ENCODE measurements around the gene COPZ2. TPM values are rescaled to one million over a fixed set of nuclear protein-coding genes. Genes with fewer than 3 reads are reported as not detected.

COPZ2 gene
- total and polyA plus RNA-seq, 2 donors (not counting 1 experiment from before 2014, with no cell fraction given): 1.0 to 2.3 TPM

GRCh38 chr17:47983492-47984223, 53.9 kb downstream of the COPZ2 start:
- no peak overlapping the region for H3K4me3 Mint-ChIP-seq
- DNase-seq: no peak
- Histone ChIP-seq H3K4me2 (replicated peaks; ENCODE audit: low read depth, low read length, poor library complexity, severe bottlenecking) (no peak overlapping the region), H3K27ac (ENCODE audit: low read length in 2 of 2) (no peak overlapping the region), H3K27me3 (replicated peaks in 1 of 4; ENCODE audit: control extremely low read depth in 1 of 4, control insufficient read depth in 3 of 4, insufficient read depth in 4 of 4, low read length in 3 of 4) (no peaks in the 10 kb centered on the region), H3K4me3 (ENCODE audit: control extremely low read depth in 1 of 5, extremely low read depth in 1 of 5, insufficient read depth in 1 of 5, low read depth in 2 of 5, low read length in 4 of 5) (no peak overlapping the region), H4K20me1 (ENCODE audit: control insufficient read depth, insufficient read depth, low read length, poor library complexity, severe bottlenecking) (no peaks in the 10 kb centered on the region), H3K36me3 (replicated peaks in 1 of 2; ENCODE audit: control extremely low read depth in 1 of 2, control insufficient read depth in 1 of 2, extremely low read depth in 1 of 2, insufficient read depth in 2 of 2, low read length in 1 of 2) (peaks cover 2 to 47% of the 10 kb centered on the region in 2 experiments), H3K9me3 (ENCODE audit: control extremely low read depth in 1 of 3, control insufficient read depth in 2 of 3, insufficient read depth in 1 of 3, low read length in 2 of 3) (no peaks in the 10 kb centered on the region), H3K4me1 (ENCODE audit: control insufficient read depth in 2 of 2, insufficient read depth in 2 of 2, low read length in 2 of 2) (no peaks in the 10 kb centered on the region), H2AFZ (ENCODE audit: insufficient read depth, low read depth, low read length, poor library complexity, severe bottlenecking) (no peak overlapping the region), H3K9ac (ENCODE audit: low read length) (no peak overlapping the region), H3K79me2 (ENCODE audit: control insufficient read depth, insufficient read depth, low read length) (no peaks in the 10 kb centered on the region)
- no peak for ATAC-seq (ENCODE audit: low read depth)
- ChIA-PET CTCF (interaction anchor here (0.8 kb wide), 1 partner anchor 94 kb away, joined by 3 read pairs; no protein-coding TSS in a partner anchor), POLR2A (no interaction called here)
- no peaks in the 10 kb centered on the region for H3K4me1 Mint-ChIP-seq
- TF ChIP-seq, protein P1, sequence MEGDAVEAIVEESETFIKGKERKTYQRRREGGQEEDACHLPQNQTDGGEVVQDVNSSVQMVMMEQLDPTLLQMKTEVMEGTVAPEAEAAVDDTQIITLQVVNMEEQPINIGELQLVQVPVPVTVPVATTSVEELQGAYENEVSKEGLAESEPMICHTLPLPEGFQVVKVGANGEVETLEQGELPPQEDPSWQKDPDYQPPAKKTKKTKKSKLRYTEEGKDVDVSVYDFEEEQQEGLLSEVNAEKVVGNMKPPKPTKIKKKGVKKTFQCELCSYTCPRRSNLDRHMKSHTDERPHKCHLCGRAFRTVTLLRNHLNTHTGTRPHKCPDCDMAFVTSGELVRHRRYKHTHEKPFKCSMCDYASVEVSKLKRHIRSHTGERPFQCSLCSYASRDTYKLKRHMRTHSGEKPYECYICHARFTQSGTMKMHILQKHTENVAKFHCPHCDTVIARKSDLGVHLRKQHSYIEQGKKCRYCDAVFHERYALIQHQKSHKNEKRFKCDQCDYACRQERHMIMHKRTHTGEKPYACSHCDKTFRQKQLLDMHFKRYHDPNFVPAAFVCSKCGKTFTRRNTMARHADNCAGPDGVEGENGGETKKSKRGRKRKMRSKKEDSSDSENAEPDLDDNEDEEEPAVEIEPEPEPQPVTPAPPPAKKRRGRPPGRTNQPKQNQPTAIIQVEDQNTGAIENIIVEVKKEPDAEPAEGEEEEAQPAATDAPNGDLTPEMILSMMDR (IDR thresholded peaks at IDR 0.05): no peak
- TF ChIP-seq EZH2 (IDR thresholded peaks at IDR 0.05; ENCODE audit: borderline replicate concordance, insufficient read depth, low read depth, low read length, poor library complexity, severe bottlenecking): no peak
- intact Hi-C loops (cut with micrococcal nuclease): no loop called here
- 89% methylated on average over 7 of the region's 11 CpGs for whole genome bisulfite sequencing (ENCODE audit: insufficient coverage)
- H3K27ac Mint-ChIP-seq: no peak overlapping the region
- H3K9me3 Mint-ChIP-seq (ENCODE audit: insufficient read depth): no peaks in the 10 kb centered on the region
- no peaks in the 10 kb centered on the region for H3K27me3 Mint-ChIP-seq

GRCh38 chr17:47982645-47983390, 54.8 kb downstream of the COPZ2 start:
- no peaks in the 10 kb centered on the region for H4K20me1 ChIP-seq (ENCODE audit: control insufficient read depth, insufficient read depth, low read length, poor library complexity, severe bottlenecking)
- no peak for TF ChIP-seq EZH2 (IDR thresholded peaks at IDR 0.05; ENCODE audit: borderline replicate concordance, insufficient read depth, low read depth, low read length, poor library complexity, severe bottlenecking)
- no peak overlapping the region for H3K4me3 Mint-ChIP-seq
- H3K9me3 ChIP-seq (ENCODE audit: control extremely low read depth in 1 of 3, control insufficient read depth in 2 of 3, insufficient read depth in 1 of 3, low read length in 2 of 3): no peaks in the 10 kb centered on the region
- no peak overlapping the region for H2AFZ ChIP-seq (ENCODE audit: insufficient read depth, low read depth, low read length, poor library complexity, severe bottlenecking)
- no peaks in the 10 kb centered on the region for H3K9me3 Mint-ChIP-seq (ENCODE audit: insufficient read depth)
- no peaks in the 10 kb centered on the region for H3K27me3 Mint-ChIP-seq
- no peaks in the 10 kb centered on the region for H3K27me3 ChIP-seq (replicated peaks in 1 of 4; ENCODE audit: control extremely low read depth in 1 of 4, control insufficient read depth in 3 of 4, insufficient read depth in 4 of 4, low read length in 3 of 4)
- H3K4me1 ChIP-seq (ENCODE audit: control insufficient read depth in 2 of 2, insufficient read depth in 2 of 2, low read length in 2 of 2): no peaks in the 10 kb centered on the region
- H3K4me1 Mint-ChIP-seq: no peaks in the 10 kb centered on the region
- H3K27ac Mint-ChIP-seq: no peak overlapping the region
- ChIA-PET POLR2A (interaction anchor here (0.6 kb wide), 1 partner anchor 30 kb away, joined by 8 read pairs; no protein-coding TSS in a partner anchor), CTCF (no interaction called here)
- no peak overlapping the region for H3K4me3 ChIP-seq (ENCODE audit: control extremely low read depth in 1 of 5, extremely low read depth in 1 of 5, insufficient read depth in 1 of 5, low read depth in 2 of 5, low read length in 4 of 5)
- H3K36me3 ChIP-seq (replicated peaks in 1 of 2; ENCODE audit: control extremely low read depth in 1 of 2, control insufficient read depth in 1 of 2, extremely low read depth in 1 of 2, insufficient read depth in 2 of 2, low read length in 1 of 2): peaks cover 2 to 53% of the 10 kb centered on the region in 2 experiments
- ATAC-seq (ENCODE audit: low read depth) (no peak), DNase-seq (no peak)
- no peak overlapping the region for H3K4me2 ChIP-seq (replicated peaks; ENCODE audit: low read depth, low read length, poor library complexity, severe bottlenecking)
- WGBS (ENCODE audit: insufficient coverage): 79% methylated on average over 8 of the region's 9 CpGs
- no peak overlapping the region for H3K27ac ChIP-seq (ENCODE audit: low read length in 2 of 2)
- H3K79me2 ChIP-seq (ENCODE audit: control insufficient read depth, insufficient read depth, low read length): no peaks in the 10 kb centered on the region
- H3K9ac ChIP-seq (ENCODE audit: low read length): no peak overlapping the region
- intact Hi-C loops (cut with micrococcal nuclease): no loop called here
